Spleen (tissue), 7 donors: ENCODE data around the gene RNF187.

Experiments
- CTCF ChIP-seq, 11 experiments: fragments of 200-600 bp in 7 of 11; fragments of 450-650 bp in 4 of 11; sonication (generic) in 4 of 11; IDR thresholded peaks in 8 of 11; conservative IDR thresholded peaks in 3 of 11; 1 replicate in 7 of 11; 2 replicates in 4 of 11; pipeline versions ENCODE4 v1.4.0 to v1.8.0; 2016 to 2021; ENCODE audit warnings: antibody characterized with exemption in 11 of 11, inconsistent platforms in 4 of 11, mild to moderate bottlenecking in 1 of 11
- POLR2A ChIP-seq, 3 donors: fragments of 450-650 bp; IDR thresholded peaks; one replicate each; pipeline ENCODE4 v1.5.1; 2017; ENCODE audit warnings: antibody characterized with exemption in 3 of 3, mild to moderate bottlenecking in 1 of 3
- donor health status: DM: no; HTN: no; CAD: no; lungs with moderate emphysema.
- donor health status: DM: no; HTN: no; CAD: no.
- donor health status: DM: no; HTN: no; CAD: no.

- TF ChIP-seq CTCF (IDR thresholded peaks at IDR 0.05 in 8 of 11, conservative IDR thresholded peaks at IDR 0.05 in 3 of 11) (no peak), POLR2A (IDR thresholded peaks at IDR 0.05) (no peak)
These were observed 20.9 kb downstream of the RNF187 start for GRCh38 chr1:228507961-228508652.
